Stimulated activated memory B cell treated with anti-CD40 and anti-IgM and Interleukin-4, amounts not matched to agents 10 μg/mL and 1 μg/mL and 100 μg/mL, for 72 hours (primary cell): ENCODE results near the gene PTTG1IP.
"Not testable (repeated sequence)": the region's sequence is repeated elsewhere in the genome, so short reads cannot be mapped to it uniquely, and the experiment has no call there.

Experiments
- ATAC-seq: fragments of 150-1000 bp; cut with Tn5 transposase; 2 replicates; pipeline ENCODE4 v1.10.0; 2021
- H3K27ac Mint-ChIP-seq: one replicate; pipeline ENCODE4 v1.8.0; 2022; ENCODE audit warnings: mild to moderate bottlenecking, mixed read lengths
- H3K27me3 Mint-ChIP-seq: one replicate; pipeline ENCODE4 v1.8.0; 2022; ENCODE audit warnings: mixed read lengths
- H3K36me3 Mint-ChIP-seq: one replicate; pipeline ENCODE4 v1.8.0; 2022; ENCODE audit warnings: mixed read lengths
- H3K4me1 Mint-ChIP-seq: one replicate; pipeline ENCODE4 v1.8.0; 2022; ENCODE audit warnings: mixed read lengths
- H3K4me3 Mint-ChIP-seq: one replicate; pipeline ENCODE4 v1.8.0; 2022; ENCODE audit warnings: mild to moderate bottlenecking, moderate library complexity, mixed read lengths
- H3K9me3 Mint-ChIP-seq: one replicate; pipeline ENCODE4 v1.8.0; 2022; ENCODE audit warnings: mixed read lengths

Gene PTTG1IP

GRCh38 chr21:44881198-44881872, 7.8 kb upstream of the PTTG1IP start:
- H3K9me3 Mint-ChIP-seq, result no peaks in the 10 kb centered on the region
- H3K36me3 Mint-ChIP-seq, result peaks cover 18% of the 10 kb centered on the region
- peak overlapping the region; percentile 50 for H3K27ac Mint-ChIP-seq
- peak; percentile 59 for ATAC-seq
- no peaks in the 10 kb centered on the region for H3K27me3 Mint-ChIP-seq
- peak overlapping the region; percentile 14 for H3K4me3 Mint-ChIP-seq
- peaks cover 39% of the 10 kb centered on the region for H3K4me1 Mint-ChIP-seq

- Mint-ChIP-seq H3K27ac (peak overlapping the region; percentile 50), H3K27me3 (no peaks in the 10 kb centered on the region), H3K9me3 (no peaks in the 10 kb centered on the region), H3K4me3 (no peak overlapping the region), H3K36me3 (peaks cover 11% of the 10 kb centered on the region), H3K4me1 (peaks cover 44% of the 10 kb centered on the region)
- peak; percentile 71 for ATAC-seq
Observed at GRCh38 chr21:44880405-44881197, 7.1 kb upstream of the PTTG1IP start.

- peaks cover 57% of the 10 kb centered on the region for H3K4me1 Mint-ChIP-seq
- not testable (repeated sequence) for H3K4me3 Mint-ChIP-seq, H3K9me3 Mint-ChIP-seq, H3K27me3 Mint-ChIP-seq, ATAC-seq, H3K27ac Mint-ChIP-seq, H3K36me3 Mint-ChIP-seq
Observed at GRCh38 chr21:44879238-44879637, 5.7 kb upstream of the PTTG1IP start.

- no peak overlapping the region for H3K4me3 Mint-ChIP-seq
- no peaks in the 10 kb centered on the region for H3K27me3 Mint-ChIP-seq
- H3K36me3 Mint-ChIP-seq, result no peaks in the 10 kb centered on the region
- no peaks in the 10 kb centered on the region for H3K9me3 Mint-ChIP-seq
- peaks cover 58% of the 10 kb centered on the region for H3K4me1 Mint-ChIP-seq
- H3K27ac Mint-ChIP-seq, result peak overlapping the region; percentile 63
- no peak for ATAC-seq
Observed at GRCh38 chr21:44878053-44878982, 4.8 kb upstream of the PTTG1IP start.

GRCh38 chr21:44876849-44877575, 3.5 kb upstream of the PTTG1IP start:
- H3K27me3 Mint-ChIP-seq, result no peaks in the 10 kb centered on the region
- peaks cover 55% of the 10 kb centered on the region for H3K4me1 Mint-ChIP-seq

GRCh38 chr21:44875316-44875700, 1.8 kb upstream of the PTTG1IP start:
- Mint-ChIP-seq H3K27me3 (no peaks in the 10 kb centered on the region), H3K36me3 (no peaks in the 10 kb centered on the region), H3K9me3 (no peaks in the 10 kb centered on the region), H3K27ac (peak overlapping the region; percentile 95), H3K4me1 (peaks cover 54% of the 10 kb centered on the region), H3K4me3 (peak overlapping the region; percentile 85)
- no peak for ATAC-seq

More at GRCh38 chr21:44876849-44877575, 3.5 kb upstream of the PTTG1IP start:
- Mint-ChIP-seq H3K9me3 (no peaks in the 10 kb centered on the region), H3K27ac (no peak overlapping the region), H3K36me3 (no peaks in the 10 kb centered on the region), H3K4me3 (no peak overlapping the region)
- no peak for ATAC-seq

GRCh38 chr21:44874497-44875315, 1.2 kb upstream of the PTTG1IP start:
- Mint-ChIP-seq H3K9me3 (no peaks in the 10 kb centered on the region), H3K4me3 (peak overlapping the region; percentile 85), H3K4me1 (peaks cover 59% of the 10 kb centered on the region), H3K36me3 (no peaks in the 10 kb centered on the region), H3K27ac (peak overlapping the region; percentile 95), H3K27me3 (no peaks in the 10 kb centered on the region)
- peak; percentile 27 for ATAC-seq

GRCh38 chr21:44874240-44874496, 678 bp upstream of the PTTG1IP start:
- Mint-ChIP-seq H3K27me3 (no peaks in the 10 kb centered on the region), H3K4me3 (peak overlapping the region; percentile 85), H3K36me3 (no peaks in the 10 kb centered on the region), H3K27ac (peak overlapping the region; percentile 95), H3K9me3 (no peaks in the 10 kb centered on the region), H3K4me1 (peaks cover 60% of the 10 kb centered on the region)
- ATAC-seq, result no peak

- no peaks in the 10 kb centered on the region for H3K9me3 Mint-ChIP-seq
- peak overlapping the region; percentile 95 for H3K27ac Mint-ChIP-seq
- H3K27me3 Mint-ChIP-seq, result no peaks in the 10 kb centered on the region
- no peak for ATAC-seq
- no peaks in the 10 kb centered on the region for H3K36me3 Mint-ChIP-seq
- peak overlapping the region; percentile 91 for H3K4me3 Mint-ChIP-seq
- H3K4me1 Mint-ChIP-seq, result peaks cover 67% of the 10 kb centered on the region
Observed at GRCh38 chr21:44872649-44873355, 688 bp downstream of the PTTG1IP start.

GRCh38 chr21:44872323-44872648, 1.2 kb downstream of the PTTG1IP start:
- Mint-ChIP-seq H3K27ac (peak overlapping the region; percentile 95), H3K4me3 (peak overlapping the region; percentile 91), H3K9me3 (no peaks in the 10 kb centered on the region), H3K36me3 (peaks cover 4% of the 10 kb centered on the region), H3K4me1 (peaks cover 68% of the 10 kb centered on the region), H3K27me3 (no peaks in the 10 kb centered on the region)
- no peak for ATAC-seq

GRCh38 chr21:44871576-44872269, 1.8 kb downstream of the PTTG1IP start:
- Mint-ChIP-seq H3K27me3 (no peaks in the 10 kb centered on the region), H3K36me3 (peaks cover 7% of the 10 kb centered on the region), H3K4me3 (peak overlapping the region; percentile 91), H3K9me3 (no peaks in the 10 kb centered on the region), H3K27ac (no peak overlapping the region), H3K4me1 (peaks cover 74% of the 10 kb centered on the region)
- no peak for ATAC-seq

- Mint-ChIP-seq H3K9me3 (no peaks in the 10 kb centered on the region), H3K4me3 (no peak overlapping the region), H3K27ac (no peak overlapping the region), H3K27me3 (no peaks in the 10 kb centered on the region), H3K36me3 (peaks cover 7% of the 10 kb centered on the region), H3K4me1 (peaks cover 80% of the 10 kb centered on the region)
- ATAC-seq, result no peak
Observed at GRCh38 chr21:44870748-44871495, 2.6 kb downstream of the PTTG1IP start.
